HG03432 (cell line): Measurements from ENCODE around the gene UBE2E1.
A peak's percentile ranks its signal among the peaks of the same experiment; 100 is the strongest.

Experiments used
- ATAC-seq: cut with Tn5 transposase; IDR thresholded peaks from one replicate; pipeline ENCODE4 v1.9.1; 2021; ENCODE audit warnings: mild to moderate bottlenecking, moderate library complexity; ENCODE audit not compliant: unreplicated experiment

UBE2E1 gene

DNA sequence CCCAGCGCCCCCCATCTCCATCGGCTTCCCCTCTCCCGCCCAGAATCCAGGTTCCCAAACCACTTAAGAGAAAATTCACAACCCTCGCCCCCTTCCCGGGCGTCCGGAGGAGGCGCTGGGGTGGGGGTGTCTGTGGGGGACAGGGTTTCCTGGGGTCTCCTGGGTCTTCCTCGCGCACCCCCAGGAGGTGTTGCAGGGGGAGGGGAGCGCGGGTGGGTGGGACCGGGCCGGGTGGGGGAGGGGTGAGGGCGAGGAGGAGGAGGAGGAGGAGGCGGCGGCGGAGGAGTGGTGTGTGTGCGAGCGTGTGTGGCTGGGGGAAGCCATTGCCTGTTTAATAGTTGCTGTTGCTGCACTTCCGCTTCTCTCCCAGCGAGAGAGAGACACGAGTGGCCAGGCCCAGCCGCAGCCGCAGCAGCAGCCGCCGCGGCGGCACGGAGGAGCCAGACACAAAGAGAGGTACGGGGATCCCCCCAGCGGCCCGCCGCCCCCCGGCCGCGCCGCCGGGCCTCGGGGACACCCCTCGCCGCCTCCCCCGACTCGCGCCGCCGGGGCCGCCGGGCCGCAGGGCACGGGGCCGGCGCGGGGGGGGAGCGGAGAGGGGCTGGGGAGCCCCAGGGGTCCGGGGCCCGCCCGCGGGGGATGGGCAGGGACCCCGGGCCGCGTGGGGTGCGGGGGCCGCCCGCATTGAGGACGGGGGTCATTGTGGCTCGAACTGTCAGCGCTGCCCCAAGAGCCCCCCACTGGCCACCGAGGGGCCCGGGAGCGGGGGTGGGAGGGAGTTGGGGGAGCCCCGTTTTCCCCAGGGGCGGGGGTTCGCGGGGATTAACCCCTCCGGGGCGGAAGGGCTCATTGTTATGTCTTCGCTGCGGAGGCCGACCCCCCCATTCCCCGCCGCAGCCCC lies at the start of gene UBE2E1:
Gene UBE2E1, plus strand, starts transcription at position 323 of the 901 bp plus-strand sequence. CDS start 1,315 bp downstream, outside the sequence.
- peak; percentile 67 for ATAC-seq

- ATAC-seq: no peak
Measured at GRCh38 chr3:23756206-23756840, 49.4 kb upstream of the UBE2E1 start.

DNA sequence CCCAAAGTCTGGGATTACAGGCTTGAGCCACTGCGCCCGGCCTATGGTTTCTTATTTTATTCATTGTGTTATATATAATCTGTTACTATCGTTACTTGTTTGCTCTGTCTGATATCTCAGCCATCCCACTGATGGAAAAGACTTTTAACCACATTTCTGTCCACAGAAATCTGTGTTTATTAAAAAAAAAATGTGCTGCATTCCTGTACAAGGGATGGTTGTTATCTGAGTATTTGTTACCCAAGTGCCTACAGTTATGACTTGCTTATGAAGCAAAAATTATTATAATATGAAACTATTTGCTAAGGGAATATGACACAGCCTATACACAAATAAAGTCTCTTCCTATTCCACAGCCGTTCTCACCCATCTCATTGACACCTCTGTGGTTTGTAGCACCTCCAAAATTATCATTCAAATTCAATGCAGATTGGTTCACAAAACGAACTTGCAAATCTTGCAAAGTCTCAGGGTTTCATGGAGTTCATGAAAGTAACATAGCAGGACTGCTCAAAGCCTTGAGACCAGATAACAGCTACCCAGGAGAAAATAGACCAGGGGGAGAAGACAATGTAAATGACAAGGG lies 47.4 kb upstream of the UBE2E1 start:
- no peak for ATAC-seq

GRCh38 chr3:23760325-23760724 lies 45.4 kb upstream of the UBE2E1 start:
- peak; percentile 11 for ATAC-seq

- peak; percentile 42 for ATAC-seq
Measured at GRCh38 chr3:23760871-23761373, 44.8 kb upstream of the UBE2E1 start.

- peak; percentile 38 for ATAC-seq
Measured at GRCh38 chr3:23761440-23761896, 44.3 kb upstream of the UBE2E1 start.

- ATAC-seq: peak; percentile 86
Measured at GRCh38 chr3:23762214-23762613, 43.5 kb upstream of the UBE2E1 start.

DNA sequence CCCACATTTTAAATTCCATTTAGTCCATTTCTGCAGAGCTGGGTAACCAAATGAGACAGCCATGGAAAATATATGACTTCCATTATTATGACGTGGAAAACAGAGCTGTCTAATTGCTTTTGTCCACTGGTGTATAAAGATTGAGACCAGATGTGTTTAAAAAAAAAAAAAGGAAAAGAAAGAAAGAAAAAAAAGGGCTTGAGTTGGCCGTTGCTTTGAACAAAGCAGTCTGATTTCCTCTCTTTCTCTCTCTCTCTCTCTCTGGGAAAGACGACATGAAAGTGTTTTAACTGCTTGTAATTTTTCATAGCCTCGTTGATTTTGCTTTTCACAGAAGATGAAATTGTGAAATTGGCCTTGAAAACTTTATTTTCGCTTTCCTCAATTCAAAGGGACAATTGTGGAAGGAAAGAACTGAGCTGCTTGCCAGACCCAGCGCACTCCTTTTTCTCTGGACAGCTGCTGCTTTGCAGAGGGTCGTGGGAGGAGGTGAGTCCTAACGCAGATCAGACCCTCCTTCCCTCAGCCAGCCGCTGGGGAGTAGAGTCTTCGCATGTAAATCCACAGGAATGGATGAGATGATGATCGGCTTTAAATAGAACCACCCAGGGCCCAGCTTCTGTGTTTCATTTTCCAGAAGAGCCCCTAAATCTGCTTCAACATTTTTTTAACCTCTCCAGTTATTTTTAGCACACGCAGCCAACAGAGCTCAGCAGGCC lies 42.8 kb upstream of the UBE2E1 start:
- ATAC-seq: no peak

- ATAC-seq: no peak
Measured at GRCh38 chr3:23764407-23764806, 41.3 kb upstream of the UBE2E1 start.

DNA sequence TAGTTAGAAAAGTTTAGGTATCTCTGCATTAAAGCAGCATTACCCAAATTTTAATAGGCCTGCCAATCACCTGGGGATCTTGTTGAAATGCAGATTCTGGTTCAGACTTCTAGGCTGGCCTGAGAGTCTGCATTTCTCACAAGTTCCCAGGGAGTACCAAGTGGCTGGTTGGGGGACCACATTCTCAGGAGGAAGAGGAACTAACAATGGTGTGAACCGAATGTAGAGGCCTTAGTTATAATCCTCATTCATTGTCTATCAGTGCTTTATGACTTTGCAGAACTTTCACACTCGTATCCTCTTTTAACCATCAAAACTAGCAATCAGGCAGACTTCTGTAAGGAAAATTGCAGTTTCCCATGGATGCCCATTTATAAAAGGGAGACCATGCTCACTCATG lies 38.2 kb upstream of the UBE2E1 start:
- ATAC-seq: no peak

DNA sequence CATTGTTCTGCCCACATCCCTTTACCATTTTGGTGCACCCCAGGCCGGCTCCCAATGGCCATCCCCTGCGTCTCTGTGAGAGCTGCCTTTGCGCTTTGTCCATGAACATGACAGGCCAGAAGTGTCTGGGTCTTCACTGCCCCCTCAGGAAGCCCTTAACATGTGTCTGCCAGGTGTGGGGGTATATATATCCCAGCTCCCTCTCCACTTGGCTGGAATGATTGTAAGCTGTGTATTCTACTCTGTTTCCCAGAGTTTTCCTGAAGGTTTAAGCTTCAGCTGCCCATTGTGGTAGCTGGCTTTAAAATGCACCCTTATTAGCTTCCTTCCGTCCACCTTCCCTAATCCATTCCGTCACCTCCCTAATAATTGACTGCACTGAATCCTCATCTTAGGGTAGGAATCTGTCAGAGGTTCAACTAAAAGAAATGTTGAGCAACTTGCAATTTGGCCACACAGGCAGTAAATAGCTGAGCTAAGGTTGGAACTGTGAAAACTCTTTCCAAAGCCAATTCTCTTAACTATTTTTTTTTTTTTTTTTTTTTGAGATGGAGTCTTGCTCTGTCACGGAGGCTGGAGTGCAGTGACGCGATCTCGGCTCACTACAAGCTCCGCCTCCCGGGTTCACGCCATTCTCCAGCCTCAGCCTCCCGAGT lies 30.4 kb upstream of the UBE2E1 start:
- ATAC-seq: no peak

DNA sequence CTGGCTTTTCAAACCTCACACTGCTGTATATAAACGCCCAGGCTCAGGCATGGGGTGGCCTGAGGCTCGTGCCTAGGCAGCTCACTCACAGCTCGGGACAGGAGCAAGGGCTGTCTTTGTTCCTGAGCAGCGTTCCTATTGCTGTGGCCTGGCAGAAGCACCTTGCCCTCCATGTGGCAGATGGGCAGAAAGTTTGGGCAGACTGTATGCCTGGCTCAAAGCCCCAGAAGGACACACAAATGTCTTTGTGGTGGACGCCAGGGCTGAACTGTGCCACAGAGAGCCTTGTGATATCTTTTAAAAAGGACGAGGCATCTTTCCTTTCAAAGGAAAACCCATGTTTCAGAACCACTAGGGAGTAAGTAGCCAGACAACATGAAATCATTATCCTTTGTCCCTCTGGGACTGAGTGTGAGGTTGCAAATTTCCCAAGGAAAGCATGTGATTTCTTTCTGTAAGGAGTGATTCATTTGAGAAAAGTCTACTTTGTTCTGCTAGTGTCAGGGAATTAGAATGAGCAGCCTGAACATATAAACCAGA lies 29.3 kb upstream of the UBE2E1 start:
- no peak for ATAC-seq

GRCh38 chr3:23778446-23778845 lies 27.3 kb upstream of the UBE2E1 start:
- no peak for ATAC-seq

- ATAC-seq: no peak
Measured at GRCh38 chr3:23779841-23780240, 25.9 kb upstream of the UBE2E1 start.

GRCh38 chr3:23781051-23781450 lies 24.7 kb upstream of the UBE2E1 start:
- no peak for ATAC-seq

DNA sequence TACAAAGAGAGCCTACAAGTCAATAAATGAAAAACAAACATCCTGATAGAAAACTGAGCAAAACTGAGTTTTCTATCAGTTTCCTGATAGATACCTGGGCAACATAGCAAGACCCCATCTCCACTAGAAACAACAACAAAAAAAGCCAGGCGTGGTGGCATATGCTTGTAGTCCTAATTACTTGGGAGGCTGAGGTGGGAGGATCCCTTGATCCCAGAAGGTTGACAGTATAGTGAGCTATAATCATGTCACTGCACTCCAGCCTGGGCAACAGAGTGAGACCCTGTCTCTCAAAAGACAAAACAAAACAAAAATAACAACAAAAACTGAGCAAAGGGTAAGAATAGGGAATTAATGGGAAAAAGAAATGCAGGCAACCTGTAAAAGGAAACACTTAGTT lies 23.9 kb upstream of the UBE2E1 start:
- no peak for ATAC-seq

DNA sequence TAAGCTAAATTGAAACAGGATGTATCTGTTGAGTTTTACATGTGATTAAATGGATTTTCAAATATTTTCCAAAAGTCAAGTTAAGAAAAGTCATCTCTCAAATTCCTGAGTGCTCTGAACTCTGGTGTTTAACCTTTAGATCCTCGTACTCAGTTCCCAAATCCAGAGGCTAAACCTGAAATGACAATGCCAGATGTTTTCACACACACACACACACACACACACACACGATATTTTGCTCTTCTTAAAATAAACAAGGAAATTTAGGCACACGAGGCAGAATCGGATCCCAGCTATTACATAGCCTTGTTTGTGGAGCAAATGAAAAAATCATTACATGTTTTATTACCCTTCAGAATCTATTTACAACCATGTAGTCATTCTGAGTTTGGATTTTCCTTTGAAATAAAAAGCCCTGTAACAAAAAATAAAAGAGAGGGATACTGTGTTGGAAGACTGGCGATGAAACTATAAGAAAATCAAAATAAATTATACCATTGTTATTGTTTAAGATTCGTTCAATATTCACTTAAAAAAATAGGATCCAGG lies 20.6 kb upstream of the UBE2E1 start:
- no peak for ATAC-seq

GRCh38 chr3:23785882-23786281 lies 19.9 kb upstream of the UBE2E1 start:
- ATAC-seq: no peak

GRCh38 chr3:23791678-23792077 lies 14.1 kb upstream of the UBE2E1 start:
- ATAC-seq: no peak
